HG03520 (cell line): ENCODE results near the gene PTH2.
"Not testable (repeated sequence)": the region's sequence is repeated elsewhere in the genome, so short reads cannot be mapped to it uniquely, and the experiment has no call there.

Source experiments
- ATAC-seq: cut with Tn5 transposase; IDR thresholded peaks from one replicate; pipeline ENCODE4 v1.9.1; 2021; ENCODE audit warnings: mild to moderate bottlenecking, moderate library complexity; ENCODE audit not compliant: unreplicated experiment

PTH2 gene

GRCh38 chr19:49423071-49423984 lies at the start of gene PTH2:
PTH2 (minus strand) TSS chr19:49423441; CDS start chr19:49423339, 102 bp downstream.
- ATAC-seq = no peak

GRCh38 chr19:49472936-49473335 lies 49.7 kb upstream of the PTH2 start:
- ATAC-seq = no peak

GRCh38 chr19:49470615-49470978 lies 47.4 kb upstream of the PTH2 start:
- no peak for ATAC-seq

GRCh38 chr19:49469828-49470614 lies 46.8 kb upstream of the PTH2 start:
- peak; percentile 33 for ATAC-seq

GRCh38 chr19:49468746-49469447 lies 45.7 kb upstream of the PTH2 start:
- peak; percentile 60 for ATAC-seq

GRCh38 chr19:49468199-49468598 lies 45.0 kb upstream of the PTH2 start:
- ATAC-seq = no peak

GRCh38 chr19:49465371-49465770 lies 42.1 kb upstream of the PTH2 start:
- no peak for ATAC-seq

GRCh38 chr19:49463960-49464740 lies 40.9 kb upstream of the PTH2 start:
- no peak for ATAC-seq

GRCh38 chr19:49462492-49462891 lies 39.3 kb upstream of the PTH2 start:
- ATAC-seq = no peak

GRCh38 chr19:49461656-49462055 lies 38.4 kb upstream of the PTH2 start:
- no peak for ATAC-seq

- ATAC-seq = not testable (repeated sequence)
Observed at GRCh38 chr19:49461130-49461529, 37.9 kb upstream of the PTH2 start.

- no peak for ATAC-seq
Observed at GRCh38 chr19:49459388-49459787, 36.1 kb upstream of the PTH2 start.

GRCh38 chr19:49458567-49458903 lies 35.3 kb upstream of the PTH2 start:
- ATAC-seq = no peak

- ATAC-seq = no peak
Observed at GRCh38 chr19:49456326-49456725, 33.1 kb upstream of the PTH2 start.

- no peak for ATAC-seq
Observed at GRCh38 chr19:49455773-49456172, 32.5 kb upstream of the PTH2 start.

GRCh38 chr19:49453757-49454240 lies 30.6 kb upstream of the PTH2 start:
- no peak for ATAC-seq

GRCh38 chr19:49453013-49453756 lies 29.9 kb upstream of the PTH2 start, which contains the start of gene ALDH16A1:
ALDH16A1 (plus strand) TSS chr19:49453225; CDS start chr19:49453332, 107 bp downstream.
- peak; percentile 69 for ATAC-seq

GRCh38 chr19:49451430-49452181 lies 28.4 kb upstream of the PTH2 start, which contains the start of gene PIH1D1:
PIH1D1 (minus strand) TSS chr19:49451814; CDS start chr19:49451574, 240 bp downstream.
- ATAC-seq = peak; percentile 53

- no peak for ATAC-seq
Observed at GRCh38 chr19:49450405-49450804, 27.2 kb upstream of the PTH2 start.
